ENCODE data around the gene VEZT. TPM values are rescaled to one million over a fixed set of nuclear protein-coding genes. Genes with fewer than 3 reads are reported as not detected.

The VEZT gene
- polyA plus RNA-seq, 1 of the 3 experiments (the other 2 are of a cell fraction), result 41.2 TPM

DNA sequence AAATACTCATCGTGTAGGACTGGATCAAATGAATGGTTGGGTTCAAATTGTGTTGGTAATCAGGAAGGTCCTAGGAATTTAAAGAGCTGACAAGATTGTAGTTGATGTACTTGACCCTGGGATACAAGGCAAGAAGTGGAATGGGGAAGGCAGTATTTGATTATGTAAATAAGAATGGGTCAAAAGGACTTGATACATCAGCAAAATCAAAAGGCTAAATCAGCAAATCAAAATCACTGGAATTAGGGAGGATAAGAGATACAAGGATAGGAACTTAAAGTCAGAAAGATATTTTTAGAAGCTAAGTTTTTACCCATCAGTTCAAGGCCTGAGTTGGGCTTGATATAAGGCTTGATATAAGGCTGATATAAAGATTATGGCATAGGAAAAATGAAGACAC, 65.8 kb downstream of the VEZT start:
- CTCF ChIA-PET, result interaction anchor here (1.6 kb wide), 1 partner anchor 66 kb away, joined by 6 read pairs; the partner anchor contains the start of genes FGD6 and VEZT
- no peaks in the 10 kb centered on the region for H3K27me3 ChIP-seq (ENCODE audit: insufficient read depth)
- TF ChIP-seq TEAD4 (IDR thresholded peaks at IDR 0.05; ENCODE audit: borderline replicate concordance, insufficient read depth), result no peak
- TF ChIP-seq, protein P1, sequence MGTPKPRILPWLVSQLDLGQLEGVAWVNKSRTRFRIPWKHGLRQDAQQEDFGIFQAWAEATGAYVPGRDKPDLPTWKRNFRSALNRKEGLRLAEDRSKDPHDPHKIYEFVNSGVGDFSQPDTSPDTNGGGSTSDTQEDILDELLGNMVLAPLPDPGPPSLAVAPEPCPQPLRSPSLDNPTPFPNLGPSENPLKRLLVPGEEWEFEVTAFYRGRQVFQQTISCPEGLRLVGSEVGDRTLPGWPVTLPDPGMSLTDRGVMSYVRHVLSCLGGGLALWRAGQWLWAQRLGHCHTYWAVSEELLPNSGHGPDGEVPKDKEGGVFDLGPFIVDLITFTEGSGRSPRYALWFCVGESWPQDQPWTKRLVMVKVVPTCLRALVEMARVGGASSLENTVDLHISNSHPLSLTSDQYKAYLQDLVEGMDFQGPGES (IDR thresholded peaks at IDR 0.05; ENCODE audit: low read depth, low read length), result no peak
- no peak for TF ChIP-seq NFIC (IDR thresholded peaks at IDR 0.05; ENCODE audit: borderline replicate concordance)
- H3F3A ChIP-seq (replicated peaks; ENCODE audit: insufficient read depth), result peaks cover 4% of the 10 kb centered on the region
- 94% methylated on average over 1 of the region's 1 CpG for WGBS (ENCODE audit: low lambda C conversion rate)
- no peak overlapping the region for H3K4me2 ChIP-seq
- no peak overlapping the region for H2AFZ ChIP-seq (ENCODE audit: low read depth)
- H3K27ac ChIP-seq (ENCODE audit: low read depth in 2 of 2, low read length in 1 of 2), result no peak overlapping the region
- no peaks in the 10 kb centered on the region for H3K9me2 ChIP-seq
- POLR2A ChIA-PET, result no interaction called here
- no peaks in the 10 kb centered on the region for H3K4me1 ChIP-seq (ENCODE audit: control insufficient read depth in 1 of 2, insufficient read depth in 2 of 2, low read depth in 1 of 2, low read length in 1 of 2)
- peaks cover 45 to 78% of the 10 kb centered on the region in 2 experiments for H3K36me3 ChIP-seq (replicated peaks in 1 of 2; ENCODE audit: control insufficient read depth in 1 of 2, insufficient read depth in 2 of 2, low read length in 1 of 2)
- no peaks in the 10 kb centered on the region for H3K9me3 ChIP-seq
- no peak for DNase-seq
- H4K20me1 ChIP-seq (ENCODE audit: insufficient read depth), result no peaks in the 10 kb centered on the region
- H3K79me2 ChIP-seq (ENCODE audit: insufficient read depth), result no peaks in the 10 kb centered on the region
- H3K4me3 ChIP-seq (ENCODE audit: low read depth in 2 of 2, low read length in 1 of 2), result no peak overlapping the region
- no peak overlapping the region for H3K9ac ChIP-seq

DNA sequence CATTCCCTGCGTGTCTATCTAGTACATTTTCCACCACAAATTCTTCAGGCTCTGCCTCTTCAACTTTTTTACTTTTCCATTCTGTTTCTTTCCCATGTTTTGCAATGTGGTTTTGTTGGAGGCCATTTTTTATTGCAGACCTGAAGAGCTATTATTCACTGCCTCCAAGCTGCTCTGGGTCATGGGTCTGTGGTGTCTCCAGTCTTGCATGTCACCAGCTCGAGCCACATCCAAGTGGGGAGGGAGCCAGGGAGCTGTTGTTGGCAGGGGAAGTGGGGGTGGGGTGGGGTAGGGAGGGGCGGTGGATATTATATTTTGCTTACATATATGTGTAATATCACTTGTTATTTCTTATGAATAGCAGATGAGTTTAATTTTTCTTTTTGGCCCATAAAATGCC, 69.1 kb downstream of the VEZT start:
- POLR2A ChIA-PET, result no interaction called here
- Histone ChIP-seq H3K4me1 (ENCODE audit: control insufficient read depth in 1 of 2, insufficient read depth in 2 of 2, low read depth in 1 of 2, low read length in 1 of 2) (no peaks in the 10 kb centered on the region), H3K27ac (ENCODE audit: low read depth in 2 of 2, low read length in 1 of 2) (no peak overlapping the region), H3K79me2 (ENCODE audit: insufficient read depth) (no peaks in the 10 kb centered on the region), H3K27me3 (ENCODE audit: insufficient read depth) (no peaks in the 10 kb centered on the region), H3K36me3 (replicated peaks in 1 of 2; ENCODE audit: control insufficient read depth in 1 of 2, insufficient read depth in 2 of 2, low read length in 1 of 2) (peaks cover 45 to 77% of the 10 kb centered on the region in 2 experiments), H3K9me2 (no peaks in the 10 kb centered on the region), H2AFZ (ENCODE audit: low read depth) (no peak overlapping the region), H3K4me2 (no peak overlapping the region), H3K4me3 (ENCODE audit: low read depth in 2 of 2, low read length in 1 of 2) (no peak overlapping the region), H3F3A (replicated peaks; ENCODE audit: insufficient read depth) (peaks cover 4% of the 10 kb centered on the region), H3K9ac (no peak overlapping the region), H3K9me3 (no peaks in the 10 kb centered on the region), H4K20me1 (ENCODE audit: insufficient read depth) (no peaks in the 10 kb centered on the region)
- CTCF ChIA-PET, result interaction anchor here (0.6 to 2.0 kb wide), 5 partner anchors 9 to 712 kb away, joined by 3 to 4 read pairs (median 3); no protein-coding TSS in a partner anchor
- 91% methylated on average over 3 of the region's 3 CpGs for WGBS (ENCODE audit: low lambda C conversion rate)
- TF ChIP-seq CTCF (IDR thresholded peaks at IDR 0.05) (no peak), FOSL2 (IDR thresholded peaks at IDR 0.05; ENCODE audit: borderline replicate concordance, low read depth) (no peak), YY1 (IDR thresholded peaks at IDR 0.05; ENCODE audit: low read depth) (no peak), ELF1 (IDR thresholded peaks at IDR 0.05) (no peak), GATA2 (CRISPR knock-in tag; IDR thresholded peaks at IDR 0.05) (no peak), TAF1 (IDR thresholded peaks at IDR 0.05; ENCODE audit: borderline replicate concordance, low read depth, low read length) (no peak), CHD2 (IDR thresholded peaks at IDR 0.05; ENCODE audit: low read length, partially characterized antibody) (no peak), RAD21 (IDR thresholded peaks at IDR 0.05; ENCODE audit: low read length) (no peak), ZBTB33 (IDR thresholded peaks at IDR 0.05; ENCODE audit: borderline replicate concordance, low read depth) (no peak)
- DNase-seq, result no peak
